BLaER1 (cell line): ENCODE measurements around the gene EGF.

Source experiments
- H3K27ac ChIP-seq: shearing (Covaris generic); formaldehyde crosslinking; 2 replicates; pipeline ENCODE4 v1.8.1; 2022
- H3K27me3 ChIP-seq: shearing (Covaris generic); formaldehyde crosslinking; 2 replicates; pipeline ENCODE4 v1.8.1; 2022
- H3K36me3 ChIP-seq: shearing (Covaris generic); formaldehyde crosslinking; 2 replicates; pipeline ENCODE4 v1.8.1; 2022
- H3K4me1 ChIP-seq: shearing (Covaris generic); formaldehyde crosslinking; 2 replicates; pipeline ENCODE4 v1.8.1; 2022
- H3K4me2 ChIP-seq: shearing (Covaris generic); formaldehyde crosslinking; 2 replicates; pipeline ENCODE4 v1.8.1; 2022
- H3K4me3 ChIP-seq: shearing (Covaris generic); formaldehyde crosslinking; 2 replicates; pipeline ENCODE4 v1.8.1; 2022
- H3K9ac ChIP-seq: shearing (Covaris generic); formaldehyde crosslinking; 2 replicates; pipeline ENCODE4 v1.8.1; 2022
- H3K9me3 ChIP-seq: shearing (Covaris generic); formaldehyde crosslinking; 2 replicates; pipeline ENCODE4 v1.8.1; 2022
- H4K20me1 ChIP-seq: shearing (Covaris generic); formaldehyde crosslinking; 2 replicates; pipeline ENCODE4 v1.8.1; 2022
- Cebpa-rat ChIP-seq: shearing (Covaris generic); IDR thresholded peaks from 2 replicates; pipeline ENCODE4 v1.8.1; 2022

Gene EGF

DNA sequence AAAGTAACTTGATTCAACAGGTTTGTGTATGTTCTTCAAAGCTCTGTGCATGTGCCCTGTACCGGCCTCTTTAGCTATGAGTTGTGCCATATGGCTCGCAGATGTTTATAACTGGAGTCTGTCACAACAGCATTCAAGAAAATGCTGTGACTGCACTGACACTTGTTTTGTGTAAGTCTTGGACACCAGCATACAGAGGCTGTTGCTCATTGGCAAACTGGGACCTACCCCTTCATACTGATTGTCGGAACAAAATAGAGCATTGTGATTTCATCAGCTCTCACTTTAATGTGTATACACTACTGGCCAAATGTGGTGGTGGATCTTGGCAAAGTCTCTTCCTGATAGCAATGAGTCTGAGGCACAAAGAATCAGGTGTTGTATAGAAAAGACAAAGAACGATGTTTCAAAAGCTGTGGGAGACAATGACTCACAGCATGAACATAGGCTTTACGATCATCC lies 133.9 kb downstream of the EGF start:
- Histone ChIP-seq H3K4me2 (no peak overlapping the region), H4K20me1 (no peaks in the 10 kb centered on the region), H3K4me1 (peaks cover 55% of the 10 kb centered on the region), H3K4me3 (no peak overlapping the region), H3K27ac (no peak overlapping the region; the same call in 1 of the 2 replicates), H3K27me3 (no peaks in the 10 kb centered on the region), H3K36me3 (peaks cover 14% of the 10 kb centered on the region), H3K9me3 (no peaks in the 10 kb centered on the region), H3K9ac (no peak overlapping the region)
- TF ChIP-seq Cebpa-rat = no peak

- peaks cover 40% of the 10 kb centered on the region for H3K36me3 ChIP-seq
- H3K9me3 ChIP-seq = no peaks in the 10 kb centered on the region
- no peak overlapping the region for H3K9ac ChIP-seq
- peaks cover 25% of the 10 kb centered on the region for H3K4me1 ChIP-seq
- H3K27me3 ChIP-seq = no peaks in the 10 kb centered on the region
- H4K20me1 ChIP-seq = no peaks in the 10 kb centered on the region
- H3K4me3 ChIP-seq = no peak overlapping the region
- H3K27ac ChIP-seq = no peak overlapping the region
- TF ChIP-seq Cebpa-rat = no peak
- H3K4me2 ChIP-seq = no peak overlapping the region
Observed at GRCh38 chr4:110049951-110050925, 137.6 kb downstream of the EGF start.

GRCh38 chr4:110055158-110055768 lies 142.6 kb downstream of the EGF start:
- no peak overlapping the region; the same call in 1 of the 2 replicates for H3K9ac ChIP-seq
- no peak overlapping the region for H3K4me3 ChIP-seq
- no peaks in the 10 kb centered on the region for H3K9me3 ChIP-seq
- peaks cover 32% of the 10 kb centered on the region for H3K4me1 ChIP-seq
- H3K4me2 ChIP-seq = peak overlapping the region; percentile 47
- H3K27me3 ChIP-seq = no peaks in the 10 kb centered on the region
- H3K36me3 ChIP-seq = peaks cover 53% of the 10 kb centered on the region
- no peak overlapping the region for H3K27ac ChIP-seq
- H4K20me1 ChIP-seq = no peaks in the 10 kb centered on the region
- no peak for TF ChIP-seq Cebpa-rat

DNA sequence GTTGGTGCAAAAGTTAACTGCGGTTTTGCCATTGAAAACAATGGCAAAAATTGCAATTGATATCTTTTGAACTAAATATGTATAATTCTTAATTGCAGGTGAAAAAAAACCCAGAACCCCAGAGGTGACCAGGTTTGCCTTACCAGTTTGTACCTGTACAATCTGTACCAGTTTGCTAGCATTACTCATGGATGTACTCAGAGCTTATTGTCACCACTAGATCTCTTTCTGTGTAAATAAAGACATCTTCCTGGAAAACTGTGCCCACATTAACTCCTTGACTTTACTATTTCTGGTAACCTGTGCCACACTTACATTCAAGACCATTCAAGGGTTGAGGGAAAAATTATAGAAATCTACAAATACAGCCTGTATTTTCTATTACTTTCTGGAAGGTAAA lies 146.0 kb downstream of the EGF start:
- H3K4me2 ChIP-seq = no peak overlapping the region
- no peak overlapping the region for H3K4me3 ChIP-seq
- peaks cover 41% of the 10 kb centered on the region for H3K4me1 ChIP-seq
- H3K27me3 ChIP-seq = no peaks in the 10 kb centered on the region
- H4K20me1 ChIP-seq = no peaks in the 10 kb centered on the region
- H3K36me3 ChIP-seq = peaks cover 24% of the 10 kb centered on the region; the same call in 1 of the 2 replicates
- no peaks in the 10 kb centered on the region for H3K9me3 ChIP-seq
- TF ChIP-seq Cebpa-rat = no peak
- no peak overlapping the region for H3K27ac ChIP-seq
- no peak overlapping the region for H3K9ac ChIP-seq

DNA sequence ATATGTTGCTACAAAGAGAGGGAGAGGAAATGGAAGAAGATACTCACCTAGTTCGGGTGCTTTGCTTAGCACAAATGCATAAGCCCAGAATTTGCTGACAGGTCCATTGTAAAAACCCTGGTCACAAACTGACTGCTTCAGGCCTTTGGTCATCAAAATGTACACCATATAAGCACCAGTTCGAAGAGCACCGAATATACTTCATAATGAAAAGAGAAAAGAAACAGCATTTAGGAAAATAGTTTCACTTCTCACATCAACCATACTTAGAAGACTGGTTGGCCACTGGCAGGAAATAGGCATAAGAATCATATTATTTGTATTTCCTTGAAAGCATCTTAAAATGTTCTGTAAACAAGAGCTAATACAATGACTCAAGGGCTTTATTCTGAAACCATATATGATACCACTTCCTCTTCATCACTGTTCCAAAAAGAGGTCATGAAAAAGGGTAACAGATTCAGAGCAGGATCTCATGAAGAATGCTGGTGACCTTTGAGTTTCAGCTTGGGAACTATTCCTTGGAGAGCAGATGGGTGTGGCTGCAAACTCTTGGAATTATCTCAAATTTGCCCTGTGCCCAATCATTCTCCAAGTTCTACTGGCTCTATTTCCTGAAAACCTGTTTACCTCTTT lies 147.0 kb downstream of the EGF start:
- Histone ChIP-seq H3K27ac (peak overlapping the region; percentile 33; the same call in 1 of the 2 replicates), H3K36me3 (peaks cover 22% of the 10 kb centered on the region; the same call in 1 of the 2 replicates), H3K9ac (no peak overlapping the region), H4K20me1 (no peaks in the 10 kb centered on the region), H3K4me1 (peaks cover 41% of the 10 kb centered on the region), H3K27me3 (no peaks in the 10 kb centered on the region), H3K4me2 (peak overlapping the region; percentile 74), H3K4me3 (no peak overlapping the region), H3K9me3 (no peaks in the 10 kb centered on the region)
- TF ChIP-seq Cebpa-rat = no peak

DNA sequence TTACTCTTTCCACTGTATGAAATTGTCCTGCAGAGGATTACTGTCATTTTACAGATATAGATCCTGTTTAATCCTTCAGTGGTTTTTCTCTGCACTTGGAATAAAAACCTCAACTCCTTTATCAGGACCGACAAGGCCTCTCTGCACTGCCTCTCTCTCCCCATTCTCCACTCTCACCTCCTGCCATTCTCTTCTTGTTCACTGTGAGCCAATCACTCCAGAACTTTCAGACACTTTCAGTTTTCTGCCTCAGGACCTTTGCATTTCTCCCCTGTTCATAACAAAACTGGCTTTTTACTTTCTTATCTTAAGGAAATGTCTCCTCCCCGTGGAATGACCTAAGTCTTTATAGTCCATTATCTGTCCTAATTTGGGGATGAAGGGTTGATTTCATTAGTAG lies 148.4 kb downstream of the EGF start:
- no peaks in the 10 kb centered on the region for H4K20me1 ChIP-seq
- H3K9me3 ChIP-seq = no peaks in the 10 kb centered on the region
- peak overlapping the region; percentile 74; the same call in 1 of the 2 replicates for H3K4me2 ChIP-seq
- H3K27ac ChIP-seq = no peak overlapping the region
- H3K4me1 ChIP-seq = peaks cover 29% of the 10 kb centered on the region
- peaks cover 16% of the 10 kb centered on the region; the same call in 1 of the 2 replicates for H3K36me3 ChIP-seq
- H3K9ac ChIP-seq = no peak overlapping the region
- H3K4me3 ChIP-seq = no peak overlapping the region
- no peaks in the 10 kb centered on the region for H3K27me3 ChIP-seq
- no peak for TF ChIP-seq Cebpa-rat
